Omental fat pad (tissue), 4 donors: Measurements from ENCODE around the gene PLA2G4A. TPM values are rescaled to one million over a fixed set of nuclear protein-coding genes. Genes with fewer than 3 reads are reported as not detected.
A peak's percentile ranks its signal among the peaks of the same experiment; 100 is the strongest.

Experiments
- ATAC-seq: fragments of 150-250 bp; one replicate; pipeline ENCODE4 v1.9.1; 2016; ENCODE audit warnings: mild to moderate bottlenecking, moderate library complexity; ENCODE audit not compliant: low FRiP score
- DNase-seq: peaks from one replicate; pipeline ENCODE4 v3.0.0-alpha.2; 2019; ENCODE audit warnings: low spot score
- CTCF ChIP-seq, 3 donors: fragments of 450-650 bp; IDR thresholded peaks; one replicate each; pipeline ENCODE4 v1.5.1; 2016 to 2017; ENCODE audit warnings: antibody characterized with exemption in 3 of 3, mild to moderate bottlenecking in 3 of 3, moderate library complexity in 2 of 3
- total RNA-seq, 4 donors: library from RNA; depleted of rRNA; stranded (reverse); fragments of >200 nt; gene quantifications; one replicate each; pipeline ENCODE4 v1.1.0, GENCODE V29; 2016

Gene PLA2G4A
- total RNA-seq, 4 donors from 2014 or later: 8.8 to 26.8 (median 12.4) TPM

GRCh38 chr1:186949173-186949572, 120.4 kb downstream of the PLA2G4A start:
- TF ChIP-seq CTCF (IDR thresholded peaks at IDR 0.05): no peak

GRCh38 chr1:186950547-186950946, 121.8 kb downstream of the PLA2G4A start:
- TF ChIP-seq CTCF (IDR thresholded peaks at IDR 0.05): no peak
- no peak for ATAC-seq
- DNase-seq: no peak

More at GRCh38 chr1:186949173-186949572, 120.4 kb downstream of the PLA2G4A start:
- ATAC-seq (no peak), DNase-seq (no peak)

GRCh38 chr1:186953876-186954275, 125.1 kb downstream of the PLA2G4A start:
- no peak for TF ChIP-seq CTCF (IDR thresholded peaks at IDR 0.05)
- no peak for DNase-seq
- ATAC-seq: no peak

DNA sequence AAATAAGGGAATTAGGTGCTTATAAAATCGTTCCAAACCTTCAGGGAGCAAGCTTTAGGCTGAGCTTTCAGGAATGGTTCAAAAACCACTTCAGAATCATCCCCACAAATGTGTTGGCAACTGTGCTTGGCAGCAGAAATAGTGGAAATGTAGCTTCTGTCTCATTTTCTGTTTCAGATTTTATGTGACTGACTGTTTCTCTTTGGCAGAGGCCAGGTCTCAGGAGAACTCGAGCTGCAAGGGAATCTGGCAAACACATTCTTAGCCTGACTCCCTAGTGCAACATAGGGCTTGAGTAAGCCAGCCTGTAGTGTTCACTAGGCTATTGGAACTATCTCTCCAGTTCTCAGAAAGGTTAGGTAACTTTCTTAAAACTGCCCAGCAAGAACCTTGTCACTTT, 128.6 kb downstream of the PLA2G4A start:
- no peak for ATAC-seq
- TF ChIP-seq CTCF (IDR thresholded peaks at IDR 0.05): no peak

GRCh38 chr1:186958520-186958919, 129.8 kb downstream of the PLA2G4A start:
- DNase-seq (no peak), ATAC-seq (no peak)
- no peak for TF ChIP-seq CTCF (IDR thresholded peaks at IDR 0.05)

More for the DNA sequence above, 128.6 kb downstream of the PLA2G4A start:
- DNase-seq: no peak

- TF ChIP-seq CTCF (IDR thresholded peaks at IDR 0.05): no peak
- ATAC-seq (peak; percentile 71), DNase-seq (no peak)
Observed at GRCh38 chr1:186960861-186961260, 132.1 kb downstream of the PLA2G4A start.

DNA sequence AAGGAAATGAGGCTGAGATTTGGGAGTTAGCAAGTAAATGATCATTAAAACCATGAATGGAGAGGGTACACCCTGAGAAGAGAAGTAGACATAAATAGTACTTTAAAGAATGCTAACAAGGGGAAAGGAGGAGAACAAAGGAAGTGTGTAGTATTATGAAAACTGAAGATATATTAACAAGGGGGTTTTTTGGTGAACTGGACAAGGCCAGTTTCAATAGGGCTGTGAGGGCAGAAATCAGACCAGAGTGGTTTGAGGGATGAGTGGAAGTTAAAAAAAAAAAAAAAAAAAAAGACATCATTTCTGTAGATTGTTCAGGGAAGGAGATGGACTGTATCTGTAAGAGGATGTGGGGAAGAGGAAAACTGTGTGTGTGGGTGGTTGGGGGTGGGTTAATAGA, 137.1 kb downstream of the PLA2G4A start:
- no peak for TF ChIP-seq CTCF (IDR thresholded peaks at IDR 0.05)
- DNase-seq (no peak), ATAC-seq (no peak)
